HG03139 (cell line): ENCODE results near the gene HOXC10.

Source experiments
- ATAC-seq: cut with Tn5 transposase; IDR thresholded peaks from one replicate; pipeline ENCODE4 v1.9.1; 2021; ENCODE audit not compliant: unreplicated experiment

The HOXC10 gene

DNA sequence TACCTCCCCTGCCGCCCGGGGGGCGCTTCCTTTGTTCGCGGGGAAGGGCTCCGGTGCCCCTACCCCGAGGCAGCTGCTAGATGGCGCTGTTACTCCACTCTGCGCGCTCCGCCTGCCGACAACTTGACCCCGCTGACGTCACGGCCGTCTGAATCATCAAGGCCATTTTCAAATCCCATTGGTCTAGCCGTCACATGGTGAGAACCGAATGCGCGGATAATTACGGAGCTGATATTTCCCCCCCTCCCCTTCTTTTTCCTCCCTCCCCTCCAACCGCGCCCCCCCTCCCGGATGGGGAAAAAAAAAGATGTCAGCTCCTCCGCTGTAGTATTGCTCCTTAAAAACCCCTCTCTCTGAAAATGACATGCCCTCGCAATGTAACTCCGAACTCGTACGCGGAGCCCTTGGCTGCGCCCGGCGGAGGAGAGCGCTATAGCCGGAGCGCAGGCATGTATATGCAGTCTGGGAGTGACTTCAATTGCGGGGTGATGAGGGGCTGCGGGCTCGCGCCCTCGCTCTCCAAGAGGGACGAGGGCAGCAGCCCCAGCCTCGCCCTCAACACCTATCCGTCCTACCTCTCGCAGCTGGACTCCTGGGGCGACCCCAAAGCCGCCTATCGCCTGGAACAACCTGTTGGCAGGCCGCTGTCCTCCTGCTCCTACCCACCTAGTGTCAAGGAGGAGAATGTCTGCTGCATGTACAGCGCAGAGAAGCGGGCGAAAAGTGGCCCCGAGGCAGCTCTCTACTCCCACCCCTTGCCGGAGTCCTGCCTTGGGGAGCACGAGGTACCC is at the start of gene HOXC10:
HOXC10 (plus strand) TSS at position 246 of the 791 bp plus-strand sequence; CDS start at position 360, 114 bp downstream.
- peak; percentile 53 for ATAC-seq

DNA sequence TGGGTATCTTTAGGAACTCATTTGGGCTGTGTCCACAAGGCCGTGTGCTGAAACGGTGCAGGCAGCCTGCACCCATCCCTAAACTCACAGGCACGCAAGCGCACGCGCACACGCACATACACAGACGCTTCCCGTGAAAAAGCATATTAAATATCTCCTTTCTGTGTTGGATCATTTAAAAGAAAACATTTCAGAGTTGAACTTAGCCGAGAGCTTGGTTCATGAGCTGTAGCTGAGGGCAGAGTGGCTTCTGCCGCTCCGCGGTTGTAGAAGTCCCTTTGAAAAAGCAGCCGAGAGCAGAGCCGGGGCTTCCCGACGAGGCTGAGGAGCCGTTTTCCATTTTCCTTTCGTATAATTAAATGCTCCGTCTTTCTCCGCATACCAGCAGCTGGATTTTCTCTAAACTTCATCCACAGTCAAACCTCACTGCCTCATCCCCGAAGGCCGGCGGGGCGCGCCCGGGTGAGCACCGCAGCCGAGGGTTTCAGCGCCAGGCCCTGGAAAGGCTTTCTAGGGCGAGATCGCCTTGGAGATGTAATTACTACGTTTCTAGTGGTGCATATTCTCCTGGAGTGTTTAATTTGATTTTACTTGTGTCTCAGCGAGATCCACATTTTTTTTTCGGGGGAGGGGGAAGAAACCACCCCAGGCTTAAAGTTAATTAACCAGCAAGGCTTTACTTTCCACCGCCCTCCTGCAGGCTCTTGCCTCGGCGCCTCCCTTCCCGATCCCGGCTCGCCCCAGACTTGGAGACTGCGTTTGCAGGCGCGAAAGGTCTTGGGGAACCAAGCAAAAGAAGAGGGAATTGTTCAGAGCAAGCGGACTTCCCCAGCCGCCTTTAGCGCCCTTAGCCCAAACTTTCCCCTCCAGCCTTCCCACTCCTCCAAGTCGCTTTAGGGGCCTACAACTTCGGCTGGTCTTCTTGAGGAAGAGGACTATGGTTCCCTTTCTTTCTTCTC is 49.3 kb upstream of the HOXC10 start:
- no peak for ATAC-seq

DNA sequence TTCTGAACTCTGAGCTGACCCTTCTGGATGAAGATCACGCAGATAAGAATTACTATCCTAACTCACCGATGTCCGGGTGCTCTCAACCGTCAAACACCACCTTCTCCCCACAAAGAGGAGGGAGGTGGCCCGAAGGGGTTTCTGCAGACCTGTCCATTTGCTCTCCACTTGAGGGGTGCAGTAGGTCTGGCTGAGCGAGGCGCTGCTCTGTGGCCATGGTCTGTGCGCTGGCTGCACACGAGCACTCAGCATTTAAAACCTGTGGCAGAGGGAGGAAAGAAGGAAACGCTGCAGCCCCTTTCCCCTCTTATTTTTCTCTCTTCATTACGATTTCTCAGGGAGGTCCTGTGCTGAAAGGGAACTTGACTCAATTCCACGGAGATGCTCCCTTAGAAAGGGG is 47.8 kb upstream of the HOXC10 start:
- no peak for ATAC-seq

DNA sequence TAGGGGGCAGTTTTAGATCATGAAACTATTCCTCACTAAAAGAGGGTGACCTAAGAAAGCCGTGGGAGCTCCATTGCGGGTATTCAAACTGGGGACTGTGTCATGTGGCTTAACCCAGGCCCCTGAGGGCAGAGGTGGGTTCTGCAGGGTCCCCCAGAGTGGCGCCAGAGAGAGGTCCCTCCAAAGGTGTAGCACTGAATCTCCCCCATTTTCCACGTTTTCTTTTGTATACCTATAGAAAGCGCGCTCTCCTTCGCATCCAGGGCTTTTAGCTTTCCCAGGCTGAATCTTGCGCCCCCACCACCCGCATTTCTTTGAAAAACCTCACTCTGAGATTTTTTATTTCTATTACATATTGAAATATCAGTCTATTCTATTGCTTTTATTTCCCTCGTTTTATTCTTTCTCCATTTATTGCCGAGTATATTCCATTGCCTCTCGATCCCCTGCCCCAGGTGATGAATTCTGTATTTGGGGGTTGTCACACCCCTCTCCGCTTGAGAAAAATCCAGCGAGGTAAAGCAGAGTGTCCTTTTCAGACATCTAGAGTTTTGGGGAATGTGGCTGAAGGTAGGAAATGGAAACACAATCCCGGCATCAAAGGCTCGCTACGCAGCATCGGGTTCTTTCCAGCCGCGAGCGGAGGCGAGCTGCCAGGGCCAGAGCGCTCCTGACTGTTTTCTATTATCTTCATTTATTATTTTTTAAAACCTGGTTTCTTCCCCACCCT is 47.2 kb upstream of the HOXC10 start:
- ATAC-seq, result no peak

DNA sequence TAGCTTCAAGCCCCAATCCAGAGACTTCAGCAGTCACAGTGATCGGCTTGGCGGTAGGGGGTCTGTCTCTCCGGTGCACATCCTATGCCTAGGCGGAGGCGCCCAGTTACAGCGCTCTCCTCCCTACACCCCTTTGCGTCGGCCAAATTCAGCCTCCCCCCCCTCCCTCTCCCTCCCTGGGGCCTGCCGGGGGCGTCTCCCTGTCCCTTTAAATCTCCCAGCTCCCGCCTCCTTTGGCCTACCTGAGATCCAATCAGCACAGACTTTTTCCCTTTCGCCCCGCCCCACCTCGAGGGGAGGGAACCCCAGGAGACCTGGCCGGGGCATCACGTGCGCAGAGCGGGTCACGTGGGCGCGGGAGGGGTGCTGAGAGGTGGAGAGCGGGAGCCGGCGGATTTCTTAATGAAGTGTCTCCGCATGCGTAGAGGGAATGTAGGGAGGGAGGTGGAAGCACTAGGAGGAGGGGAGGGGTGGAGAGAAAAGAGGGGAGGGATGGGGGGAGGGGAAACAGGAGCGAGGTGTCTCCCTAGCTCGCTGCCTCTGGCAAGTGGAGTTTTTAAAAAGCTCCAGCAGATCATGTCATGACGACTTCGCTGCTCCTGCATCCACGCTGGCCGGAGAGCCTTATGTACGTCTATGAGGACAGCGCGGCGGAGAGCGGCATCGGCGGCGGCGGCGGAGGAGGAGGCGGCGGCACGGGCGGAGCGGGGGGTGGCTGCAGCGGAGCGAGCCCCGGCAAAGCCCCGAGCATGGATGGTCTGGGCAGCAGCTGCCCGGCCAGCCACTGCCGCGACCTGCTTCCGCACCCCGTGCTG is 46.4 kb upstream of the HOXC10 start, which contains the start of gene HOXC13:
HOXC13 (plus strand) TSS at position 506 of the 815 bp plus-strand sequence; CDS start at position 582, 76 bp downstream.
- no peak for ATAC-seq

DNA sequence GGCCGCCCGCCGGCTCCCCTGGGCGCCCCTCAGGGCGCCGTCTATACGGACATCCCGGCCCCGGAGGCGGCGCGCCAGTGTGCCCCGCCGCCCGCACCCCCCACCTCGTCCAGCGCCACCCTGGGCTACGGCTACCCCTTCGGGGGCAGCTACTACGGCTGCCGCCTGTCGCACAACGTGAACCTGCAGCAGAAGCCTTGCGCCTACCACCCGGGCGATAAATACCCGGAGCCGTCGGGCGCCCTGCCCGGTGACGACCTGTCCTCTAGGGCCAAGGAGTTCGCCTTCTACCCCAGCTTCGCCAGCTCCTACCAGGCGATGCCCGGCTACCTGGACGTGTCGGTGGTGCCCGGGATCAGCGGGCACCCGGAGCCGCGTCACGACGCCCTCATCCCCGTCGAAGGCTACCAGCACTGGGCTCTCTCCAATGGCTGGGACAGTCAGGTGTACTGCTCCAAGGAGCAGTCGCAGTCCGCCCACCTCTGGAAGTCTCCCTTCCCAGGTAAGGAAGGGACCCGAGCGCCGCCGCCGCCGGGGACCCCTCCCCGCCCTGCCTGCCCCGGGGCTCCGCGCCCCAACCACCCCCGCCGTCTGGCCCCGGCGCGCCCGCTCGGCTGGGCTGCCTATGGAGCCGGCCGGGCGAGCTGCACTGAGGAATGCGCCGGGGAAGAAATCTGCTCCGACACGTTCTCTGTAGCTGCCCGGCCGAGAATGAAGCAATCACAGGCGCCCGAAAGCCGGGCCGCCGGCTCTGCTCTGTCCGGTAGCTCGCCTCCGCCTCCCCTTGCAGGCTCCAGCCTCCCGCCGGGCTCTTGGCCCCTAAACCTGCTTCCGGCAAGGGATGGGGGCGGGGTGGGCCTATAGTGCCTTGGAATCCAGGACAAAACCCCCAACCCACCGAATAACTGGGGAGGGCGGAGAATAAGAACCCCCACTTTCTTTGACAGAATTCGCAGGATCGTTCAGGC is 45.5 kb upstream of the HOXC10 start:
- ATAC-seq, result no peak

DNA sequence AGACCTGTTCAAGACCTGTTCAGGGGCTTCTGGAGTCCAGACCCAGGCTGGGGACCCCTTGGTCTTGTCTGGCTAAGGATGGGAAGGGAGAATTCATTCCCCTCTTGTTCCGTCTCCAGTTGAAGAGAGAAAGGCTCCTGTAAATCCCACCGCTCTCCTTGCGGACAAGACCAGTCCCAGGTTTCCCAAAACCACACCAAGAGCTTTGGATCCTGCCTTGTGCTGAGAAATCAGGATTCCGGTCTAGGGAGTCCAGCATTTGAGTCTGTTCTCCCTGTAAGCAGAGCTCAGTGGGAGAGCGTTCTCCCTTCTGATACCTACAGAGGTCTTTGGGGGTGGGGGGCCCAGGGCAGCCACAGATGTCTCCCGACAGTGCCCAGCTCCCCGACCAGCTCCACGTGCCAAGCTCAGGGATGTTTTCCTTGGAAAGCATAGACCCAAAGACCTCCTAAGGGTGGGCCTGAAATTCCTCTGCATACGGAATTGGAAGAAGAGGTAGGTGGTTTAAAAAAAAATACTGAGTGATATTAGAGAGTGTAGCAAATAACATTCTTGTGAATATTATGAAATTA is 44.4 kb upstream of the HOXC10 start:
- no peak for ATAC-seq

DNA sequence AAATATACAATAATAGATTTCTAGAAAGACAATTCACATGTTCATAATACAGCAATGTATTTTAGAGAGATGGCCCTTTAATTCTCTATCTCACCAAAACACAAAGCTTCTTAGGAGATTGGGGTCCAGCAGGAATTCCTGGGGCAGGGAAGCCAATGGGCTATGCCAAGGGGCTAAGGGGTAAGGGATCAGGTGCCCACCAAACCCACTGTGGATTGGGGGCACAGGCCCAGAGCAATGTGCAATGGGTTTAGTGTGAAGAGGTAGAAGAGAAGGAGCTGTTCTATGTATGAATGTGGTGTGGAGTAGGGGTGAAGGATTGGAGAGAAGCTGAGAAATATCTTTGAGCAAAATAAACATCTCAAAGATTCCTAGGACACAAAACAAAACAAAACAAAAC is 43.8 kb upstream of the HOXC10 start:
- ATAC-seq, result no peak

DNA sequence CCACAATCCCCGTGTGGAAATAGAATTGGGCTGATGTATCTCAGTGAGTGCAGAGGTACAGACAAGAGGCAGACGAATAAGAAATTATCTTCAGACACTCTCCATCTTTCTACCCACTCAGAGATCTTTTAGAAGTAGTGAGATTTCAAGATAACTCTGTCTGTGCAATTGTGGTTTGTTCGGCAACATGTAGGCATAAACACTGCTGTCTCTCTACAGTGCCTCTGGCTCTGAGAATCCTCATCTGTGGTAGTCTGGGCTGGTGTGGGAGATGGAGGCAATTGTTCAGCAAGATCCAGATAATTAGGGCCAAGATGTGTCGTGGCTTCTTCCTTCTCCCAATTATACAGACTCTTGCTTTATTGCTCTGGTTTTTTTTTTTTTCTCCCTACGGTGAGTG is 43.2 kb upstream of the HOXC10 start:
- ATAC-seq, result no peak

DNA sequence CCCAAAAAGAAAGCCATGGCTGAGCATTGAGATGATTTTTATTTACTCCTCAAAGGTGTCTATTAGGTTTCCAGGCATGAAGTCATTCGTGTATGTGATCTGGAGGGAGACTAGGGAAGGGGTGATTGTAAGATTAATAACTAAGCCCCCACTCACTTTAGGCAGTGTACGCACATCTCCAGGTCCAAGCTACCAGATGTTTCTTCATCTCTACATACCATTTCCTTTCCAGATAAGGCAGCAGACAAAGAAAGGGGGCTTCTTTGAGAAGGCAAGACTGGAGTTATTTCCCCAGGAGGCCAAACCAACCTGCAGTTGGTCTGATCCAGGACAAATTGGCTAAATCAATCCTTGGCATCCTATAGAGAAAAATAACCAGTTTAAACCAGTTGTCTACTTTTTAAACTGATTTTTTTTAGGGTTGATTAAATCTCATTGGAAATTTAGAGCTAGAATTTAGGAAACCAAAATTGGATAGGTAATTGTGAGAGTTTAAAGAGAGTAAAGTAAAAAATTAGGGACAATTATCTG is 42.4 kb upstream of the HOXC10 start:
- no peak for ATAC-seq

DNA sequence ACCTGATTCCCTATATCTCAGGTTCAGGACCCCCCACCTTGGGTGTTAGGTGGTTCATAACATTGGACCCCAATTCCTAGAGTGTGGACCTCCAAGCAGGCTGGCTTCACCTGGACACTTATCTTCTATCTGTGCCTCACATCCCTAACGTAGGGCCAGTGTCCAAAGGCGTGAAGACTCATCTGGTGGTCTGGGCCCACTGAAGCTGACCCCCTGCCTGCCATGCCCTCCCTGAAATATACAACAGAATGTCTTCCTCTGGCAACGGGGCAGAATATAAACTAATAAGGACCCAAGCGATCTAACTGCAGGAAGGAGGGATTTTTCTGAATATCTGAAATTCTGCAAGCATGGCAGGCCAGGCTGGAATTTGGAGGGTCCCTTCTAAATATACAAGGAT is 40.7 kb upstream of the HOXC10 start:
- no peak for ATAC-seq

DNA sequence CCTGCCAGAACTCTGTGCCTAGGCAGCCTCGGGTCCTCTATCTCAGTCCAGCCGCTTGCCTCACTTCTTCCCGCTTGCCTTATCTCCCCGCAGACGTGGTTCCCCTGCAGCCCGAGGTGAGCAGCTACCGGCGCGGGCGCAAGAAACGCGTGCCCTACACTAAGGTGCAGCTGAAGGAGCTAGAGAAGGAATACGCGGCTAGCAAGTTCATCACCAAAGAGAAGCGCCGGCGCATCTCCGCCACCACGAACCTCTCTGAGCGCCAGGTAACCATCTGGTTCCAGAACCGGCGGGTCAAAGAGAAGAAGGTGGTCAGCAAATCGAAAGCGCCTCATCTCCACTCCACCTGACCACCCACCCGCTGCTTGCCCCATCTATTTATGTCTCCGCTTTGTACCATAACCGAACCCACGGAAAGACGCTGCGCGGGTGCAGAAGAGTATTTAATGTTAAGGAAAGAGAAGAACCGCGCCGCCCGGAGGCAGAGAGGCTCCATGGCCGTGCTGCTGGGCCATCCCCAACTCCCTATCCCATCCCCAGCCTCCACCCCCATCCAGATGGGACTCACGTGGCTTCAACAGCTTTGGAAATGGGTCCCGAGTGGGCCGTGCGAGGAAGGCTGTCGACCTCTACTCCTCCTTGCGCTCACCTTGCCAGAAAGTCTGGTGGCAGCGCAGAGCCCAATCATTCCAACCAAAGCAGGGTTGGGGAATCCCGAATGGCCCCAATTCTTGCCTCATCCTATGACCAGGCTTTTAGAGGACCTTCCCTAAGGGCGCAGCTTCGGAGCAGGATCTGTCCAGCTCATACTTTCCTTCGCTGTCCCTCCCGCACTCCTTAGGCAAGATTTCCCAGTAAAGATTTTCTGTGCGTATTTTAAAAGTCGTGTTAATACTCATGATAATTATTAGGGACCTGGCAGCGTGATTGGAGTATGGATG is 39.8 kb upstream of the HOXC10 start:
- no peak for ATAC-seq

DNA sequence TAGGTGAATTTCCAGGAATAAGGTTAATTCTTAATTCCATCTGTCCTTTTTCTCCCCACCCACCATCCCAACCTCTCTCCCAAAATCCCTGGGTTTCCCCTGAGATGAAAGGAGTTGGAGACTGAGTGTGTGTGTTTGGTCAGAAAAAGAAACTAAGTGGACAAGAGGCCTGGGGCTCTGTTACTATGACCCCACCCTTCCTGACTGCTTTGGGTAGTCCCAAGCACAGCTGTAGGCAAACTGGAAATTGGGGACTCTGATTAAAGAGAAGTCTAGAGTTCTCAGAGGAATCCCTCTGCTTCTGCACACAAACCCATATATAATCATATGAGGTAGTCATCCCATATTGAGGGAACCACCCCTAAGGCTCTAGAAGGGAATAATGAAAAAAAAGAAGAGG is 37.2 kb upstream of the HOXC10 start:
- no peak for ATAC-seq

DNA sequence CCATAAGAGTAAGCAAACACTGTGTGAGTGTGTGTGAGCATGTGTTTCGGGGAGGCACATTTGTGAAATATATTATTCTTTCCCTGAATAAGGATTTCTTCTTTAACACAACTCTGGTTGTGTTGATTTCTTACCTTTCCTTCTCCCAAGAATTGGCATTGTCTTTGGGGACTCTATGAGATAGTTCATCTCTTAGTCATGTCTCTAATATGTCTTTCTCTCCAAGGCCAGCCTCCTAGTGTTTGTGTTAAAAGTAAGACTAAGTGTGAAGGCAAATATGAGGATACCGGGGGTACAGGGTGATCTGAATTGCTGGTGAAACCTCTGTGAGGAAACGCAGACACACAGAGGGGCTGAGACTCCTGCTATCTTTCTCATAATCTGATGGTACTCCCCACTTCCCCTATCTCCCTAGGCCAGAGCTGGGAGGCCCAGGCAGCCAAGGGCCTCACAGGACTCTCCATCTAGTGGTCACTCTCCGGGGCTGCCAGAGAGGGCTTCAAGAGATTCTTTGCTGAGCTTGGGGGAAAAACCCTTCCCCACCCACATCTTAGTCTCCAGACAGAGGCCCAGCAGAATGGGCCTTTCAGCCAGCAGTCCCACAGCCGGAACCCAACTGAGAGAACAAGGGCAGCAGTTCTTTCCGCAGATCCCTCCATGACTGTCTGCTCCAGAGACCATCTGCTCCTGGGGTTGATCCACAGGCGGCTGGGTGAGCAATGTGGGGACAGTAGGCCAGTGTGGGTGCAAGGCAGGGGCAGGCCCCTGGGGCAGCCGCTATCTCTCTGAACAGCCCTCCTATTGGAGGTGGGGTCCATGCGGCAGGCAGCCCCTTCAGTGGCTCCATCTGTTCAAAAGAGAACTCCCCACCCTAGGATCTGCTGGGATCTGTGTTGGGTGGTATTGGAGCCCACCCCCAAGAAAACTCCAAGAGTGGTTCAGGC is 36.0 kb upstream of the HOXC10 start:
- no peak for ATAC-seq

DNA sequence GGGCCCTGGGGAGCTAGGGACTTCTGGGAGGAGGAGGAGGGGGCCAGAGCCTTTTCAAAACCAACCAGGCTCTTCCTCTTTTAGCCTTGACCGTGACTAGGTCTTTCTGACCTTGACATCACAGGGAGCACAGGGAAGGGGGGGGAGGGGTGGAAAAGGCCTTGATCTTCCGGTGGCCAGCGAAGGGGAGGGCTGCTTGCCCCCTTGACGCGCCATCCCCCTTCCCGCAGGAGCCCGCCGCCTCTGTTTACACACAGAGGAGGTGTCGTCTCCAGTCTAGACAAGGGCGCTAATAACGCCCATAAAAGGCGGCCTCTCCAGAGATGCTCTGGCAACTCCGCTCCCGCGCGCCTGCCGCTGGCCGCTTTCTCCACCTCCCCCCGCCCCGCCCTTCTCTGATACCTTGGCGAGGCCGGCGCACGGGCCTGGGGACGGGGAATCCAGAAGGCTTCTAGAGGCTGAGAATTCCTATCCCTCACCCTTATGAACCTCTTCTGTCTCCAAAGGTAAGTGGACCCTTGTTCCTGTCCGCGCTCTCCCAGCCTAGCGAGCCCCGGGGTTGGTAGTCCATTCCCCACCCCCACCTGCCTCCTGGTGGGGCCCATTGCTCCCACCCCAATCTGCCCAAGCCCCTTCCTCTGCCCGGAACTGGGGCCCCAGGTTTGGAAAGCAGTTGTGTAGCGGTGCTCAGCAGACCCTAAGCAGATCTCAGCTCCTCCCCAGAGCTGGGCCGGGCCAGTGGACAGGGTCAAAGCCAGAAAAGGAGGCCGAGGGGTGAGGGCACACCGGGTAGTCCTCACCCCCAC is 35.1 kb upstream of the HOXC10 start:
- ATAC-seq, result no peak

DNA sequence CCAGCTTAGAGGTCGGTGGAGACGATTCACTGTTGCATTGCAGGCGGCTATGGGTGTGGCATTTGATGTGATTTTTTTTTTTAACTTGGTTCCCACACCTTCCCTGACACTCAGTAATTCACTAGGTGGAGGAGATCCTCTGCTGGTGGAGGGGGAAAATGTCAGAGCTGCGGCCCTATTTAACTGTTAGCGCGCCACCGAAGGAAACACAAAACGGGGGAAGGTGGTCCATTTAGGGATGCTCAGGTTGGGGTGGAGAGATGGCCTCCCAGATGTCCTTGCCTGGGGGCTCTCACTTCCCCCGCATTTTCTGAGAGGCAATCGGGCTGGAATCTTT is 34.5 kb upstream of the HOXC10 start:
- ATAC-seq, result no peak
